IPS-18c (cell line): ENCODE data around the gene DYNC2LI1.

Source experiments
- H3K4me3 ChIP-seq: 2 replicates; pipeline ENCODE4 v1.7.0; 2013; ENCODE audit warnings: low read depth, mild to moderate bottlenecking, low read length, moderate library complexity; ENCODE audit not compliant: insufficient read depth
- H3K9me3 ChIP-seq: one replicate; pipeline ENCODE4 v1.6.1; 2013; ENCODE audit warnings: mild to moderate bottlenecking, low read length, moderate library complexity; ENCODE audit not compliant: control insufficient read depth, insufficient read depth

The DYNC2LI1 gene

DNA sequence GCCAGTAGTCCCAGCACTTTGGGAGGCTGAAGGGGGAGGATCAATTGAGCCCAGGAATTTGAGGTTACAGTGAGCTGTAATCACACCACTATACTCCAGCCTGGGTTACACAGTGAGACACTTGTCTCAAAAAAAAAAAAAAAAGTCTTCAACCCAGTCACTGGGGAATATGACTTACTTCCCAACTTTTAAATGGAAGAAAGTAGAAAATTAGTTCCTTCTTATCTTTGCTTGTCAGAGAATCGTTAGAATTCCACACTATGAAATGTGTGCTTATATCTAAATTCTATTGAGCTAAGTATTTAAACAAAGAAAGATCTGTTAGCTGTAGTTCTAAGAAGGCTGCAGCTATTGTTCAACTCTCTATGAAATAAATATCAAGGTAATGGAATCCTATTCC, 22.4 kb downstream of the DYNC2LI1 start:
- H3K9me3 ChIP-seq, result no peaks in the 10 kb centered on the region
- no peak overlapping the region for H3K4me3 ChIP-seq

DNA sequence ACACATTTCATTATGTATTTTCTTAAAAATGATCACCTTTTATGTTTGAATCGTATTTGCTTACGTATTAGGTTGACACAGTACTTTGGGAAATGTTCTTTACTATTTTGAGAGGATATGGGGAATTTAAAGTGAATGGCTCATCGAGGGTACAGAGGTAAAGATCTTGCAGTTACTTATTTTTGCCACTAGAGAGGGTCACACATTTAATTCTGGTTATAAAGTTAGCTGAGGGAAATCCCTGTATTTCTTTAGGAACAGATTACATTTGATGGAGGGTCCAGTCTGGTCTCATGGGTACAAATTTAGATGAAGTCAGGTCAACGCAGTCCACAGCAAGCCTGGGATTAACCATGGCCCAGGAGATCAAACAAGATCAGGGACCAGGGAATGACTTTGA, 24.5 kb downstream of the DYNC2LI1 start:
- Histone ChIP-seq H3K9me3 (no peaks in the 10 kb centered on the region), H3K4me3 (no peak overlapping the region)

DNA sequence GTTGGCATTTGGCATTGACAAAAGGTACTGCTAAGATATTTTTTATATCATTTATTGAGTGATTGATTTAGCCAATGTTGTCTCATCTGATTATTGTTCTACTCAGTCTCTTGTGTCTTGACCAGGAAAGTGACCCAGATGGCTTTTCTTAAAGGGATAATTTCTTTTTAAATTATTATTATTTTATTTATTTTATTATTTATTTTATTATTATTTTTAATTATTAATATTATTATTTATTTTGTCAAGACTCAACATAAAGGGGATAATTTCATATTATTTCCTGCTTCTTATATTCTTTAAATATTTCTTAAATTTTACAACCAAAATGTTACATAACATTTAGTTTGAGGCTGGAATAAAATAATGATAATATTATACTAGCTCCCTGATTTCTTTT, 27.1 kb downstream of the DYNC2LI1 start:
- Histone ChIP-seq H3K9me3 (no peaks in the 10 kb centered on the region), H3K4me3 (no peak overlapping the region)

DNA sequence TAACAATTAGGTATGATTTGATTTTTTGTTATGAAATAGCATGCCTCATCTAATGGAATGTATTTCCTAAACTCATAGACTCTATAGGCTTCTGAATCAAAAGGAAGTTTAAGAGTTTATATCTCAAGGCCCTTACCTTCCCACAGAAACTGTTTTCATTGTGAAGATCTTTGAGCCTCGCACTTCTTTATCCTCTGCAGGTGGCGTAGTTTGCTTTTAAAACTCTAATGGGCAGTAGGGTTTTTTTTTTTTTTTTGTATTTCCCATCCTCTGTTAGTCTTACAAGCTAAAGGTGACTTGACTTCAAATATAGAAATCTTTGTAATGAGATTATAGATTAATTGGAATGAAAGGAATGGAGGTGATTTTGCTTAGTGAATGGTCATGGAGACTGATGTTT, 28.3 kb downstream of the DYNC2LI1 start:
- H3K4me3 ChIP-seq, result no peak overlapping the region
- H3K9me3 ChIP-seq, result no peaks in the 10 kb centered on the region

DNA sequence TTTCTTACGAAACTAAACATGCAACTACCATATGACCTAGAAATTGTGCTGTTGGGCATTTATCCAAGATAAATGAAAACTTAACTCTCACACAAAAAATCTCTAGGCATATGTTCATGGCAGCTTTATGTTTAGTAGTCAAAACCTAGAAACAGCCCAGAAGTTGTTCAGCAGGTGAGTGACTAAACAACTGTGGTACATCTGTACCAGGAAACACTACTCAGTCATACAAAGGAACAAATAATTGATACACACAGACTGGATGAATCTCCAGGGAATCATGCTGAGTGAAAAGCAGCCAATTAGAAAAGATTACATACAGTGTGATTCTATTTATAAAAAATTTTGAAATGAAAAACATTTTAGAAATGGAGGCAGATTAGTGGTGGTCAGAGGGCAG, 29.3 kb downstream of the DYNC2LI1 start:
- Histone ChIP-seq H3K9me3 (no peaks in the 10 kb centered on the region), H3K4me3 (no peak overlapping the region)

DNA sequence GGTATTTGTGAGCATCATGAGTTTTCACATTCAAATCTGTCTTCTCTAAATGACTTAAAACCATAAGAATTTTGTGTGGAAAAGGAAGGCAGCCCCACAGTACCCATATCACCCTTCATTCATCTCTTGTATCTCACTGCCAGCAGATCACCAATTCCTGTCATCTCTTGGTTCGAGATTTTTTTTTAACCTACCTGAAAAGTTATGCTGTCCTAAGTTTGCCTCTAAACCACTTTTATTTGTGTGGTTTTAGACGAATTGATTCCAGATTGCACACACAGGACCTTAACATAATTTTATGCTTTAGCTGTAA, 32.8 kb downstream of the DYNC2LI1 start:
- no peaks in the 10 kb centered on the region for H3K9me3 ChIP-seq
- no peak overlapping the region for H3K4me3 ChIP-seq

DNA sequence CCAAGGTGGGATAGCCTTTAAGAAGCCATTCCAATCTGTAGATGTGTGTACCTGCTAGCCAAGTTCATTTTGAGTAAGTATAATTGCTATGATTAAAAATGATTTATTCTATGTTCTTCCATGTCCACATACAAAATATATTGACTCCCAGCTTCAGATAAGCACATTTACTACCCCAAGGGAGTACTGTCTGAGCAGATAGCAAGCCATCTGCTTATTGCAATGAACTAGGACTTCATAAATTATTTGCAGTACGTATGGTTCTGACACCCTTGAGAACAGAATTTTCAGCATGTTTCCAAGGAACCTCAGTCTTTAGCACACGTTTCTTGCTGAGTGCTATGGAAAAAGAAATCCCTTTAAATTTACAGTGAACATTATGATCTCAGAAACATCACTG, 36.6 kb downstream of the DYNC2LI1 start:
- H3K9me3 ChIP-seq, result no peaks in the 10 kb centered on the region
- no peak overlapping the region for H3K4me3 ChIP-seq

DNA sequence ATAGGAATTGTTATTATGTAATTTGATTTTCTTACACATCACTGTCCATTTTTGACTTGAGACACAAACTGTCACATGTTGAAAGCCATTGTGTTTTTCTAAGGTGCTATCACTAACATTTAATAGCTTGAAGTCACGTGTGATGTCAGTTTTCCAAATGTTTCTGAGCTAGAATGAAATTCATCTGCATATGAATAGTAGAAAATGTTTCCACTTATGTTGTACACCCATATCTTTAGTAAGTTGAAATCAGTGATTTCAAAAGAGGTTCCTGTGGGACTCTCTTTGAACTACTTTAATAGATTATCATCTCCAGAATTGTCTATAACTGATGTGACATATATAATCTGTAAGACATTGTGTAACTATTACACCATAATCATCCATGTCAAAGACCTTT, 37.0 kb downstream of the DYNC2LI1 start:
- Histone ChIP-seq H3K9me3 (no peaks in the 10 kb centered on the region), H3K4me3 (no peak overlapping the region)

DNA sequence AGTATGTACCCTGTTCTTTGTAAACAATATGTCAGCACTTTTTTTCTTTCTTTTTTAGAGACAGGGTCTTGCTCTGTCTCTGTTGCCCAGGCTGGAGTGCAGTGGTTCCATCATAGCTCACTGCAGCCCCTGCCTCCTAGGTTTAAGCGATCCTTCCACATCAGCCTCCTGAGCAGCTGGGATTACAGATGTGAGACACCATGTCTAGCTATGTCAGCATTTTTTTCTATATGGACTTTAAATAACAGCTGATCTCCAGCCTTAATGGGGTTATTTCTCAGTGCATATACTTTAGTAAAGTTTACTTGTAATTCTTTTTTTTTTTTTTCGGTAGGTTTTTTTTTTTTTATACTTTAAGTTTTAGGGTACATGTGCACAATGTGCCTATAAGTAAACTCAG, 38.2 kb downstream of the DYNC2LI1 start:
- Histone ChIP-seq H3K4me3 (no peak overlapping the region), H3K9me3 (no peaks in the 10 kb centered on the region)

DNA sequence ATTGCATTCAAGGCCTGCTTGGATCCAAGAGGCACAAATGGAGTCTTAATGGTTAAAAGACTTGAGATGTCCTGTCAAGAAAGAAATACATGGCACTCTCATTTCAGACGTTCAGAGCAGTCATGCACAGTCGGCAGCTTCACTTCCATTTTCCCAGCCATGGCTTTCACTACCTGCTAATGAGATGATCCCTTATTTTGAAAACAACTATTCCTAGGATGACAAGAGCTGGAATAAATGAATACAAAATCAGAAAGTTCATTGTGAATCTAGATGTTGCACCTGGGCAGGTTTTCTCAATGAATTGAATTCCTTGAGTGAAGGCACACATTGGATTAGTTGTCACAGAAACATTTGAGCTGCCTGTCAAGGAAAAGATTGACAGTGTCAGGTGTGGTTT, 39.1 kb downstream of the DYNC2LI1 start:
- no peaks in the 10 kb centered on the region for H3K9me3 ChIP-seq
- H3K4me3 ChIP-seq, result no peak overlapping the region

DNA sequence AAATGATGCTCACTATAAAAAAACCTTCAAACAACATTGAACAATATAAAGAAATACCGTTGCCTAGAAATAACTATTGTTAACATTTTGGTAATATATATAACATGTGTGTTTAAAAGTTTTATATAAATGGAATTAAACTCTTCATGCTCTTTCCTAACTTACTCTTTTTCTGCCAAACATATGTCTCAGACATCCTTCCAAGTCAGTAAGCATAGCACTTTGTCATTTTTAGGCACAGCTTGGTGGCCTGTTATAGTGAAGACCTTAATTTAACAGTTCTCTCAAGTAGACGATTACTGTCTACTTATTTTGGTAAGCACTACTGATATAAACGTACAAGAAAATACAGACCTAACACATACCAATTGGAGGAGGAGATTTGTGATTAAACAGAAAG, 40.9 kb downstream of the DYNC2LI1 start:
- Histone ChIP-seq H3K4me3 (no peak overlapping the region), H3K9me3 (no peaks in the 10 kb centered on the region)

DNA sequence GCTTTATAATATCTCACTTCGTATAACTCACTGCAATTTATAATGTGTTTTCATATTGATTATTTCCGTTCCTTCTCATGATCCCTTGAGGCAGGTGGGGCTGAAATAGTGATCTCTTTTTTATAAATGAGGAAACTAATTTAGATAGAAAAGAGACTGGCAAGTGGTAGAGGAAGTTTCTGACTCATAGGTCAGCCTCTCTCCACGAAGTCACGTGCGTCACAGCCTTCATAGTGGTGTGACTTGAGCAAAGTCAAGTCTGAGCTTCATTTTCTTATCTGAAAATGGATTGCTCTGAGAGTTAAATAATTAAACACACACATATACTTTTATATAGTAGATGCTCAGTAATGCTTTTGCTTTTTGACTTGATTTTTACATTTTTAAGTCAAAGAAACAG, 44.9 kb downstream of the DYNC2LI1 start:
- Histone ChIP-seq H3K9me3 (no peaks in the 10 kb centered on the region), H3K4me3 (no peak overlapping the region)

DNA sequence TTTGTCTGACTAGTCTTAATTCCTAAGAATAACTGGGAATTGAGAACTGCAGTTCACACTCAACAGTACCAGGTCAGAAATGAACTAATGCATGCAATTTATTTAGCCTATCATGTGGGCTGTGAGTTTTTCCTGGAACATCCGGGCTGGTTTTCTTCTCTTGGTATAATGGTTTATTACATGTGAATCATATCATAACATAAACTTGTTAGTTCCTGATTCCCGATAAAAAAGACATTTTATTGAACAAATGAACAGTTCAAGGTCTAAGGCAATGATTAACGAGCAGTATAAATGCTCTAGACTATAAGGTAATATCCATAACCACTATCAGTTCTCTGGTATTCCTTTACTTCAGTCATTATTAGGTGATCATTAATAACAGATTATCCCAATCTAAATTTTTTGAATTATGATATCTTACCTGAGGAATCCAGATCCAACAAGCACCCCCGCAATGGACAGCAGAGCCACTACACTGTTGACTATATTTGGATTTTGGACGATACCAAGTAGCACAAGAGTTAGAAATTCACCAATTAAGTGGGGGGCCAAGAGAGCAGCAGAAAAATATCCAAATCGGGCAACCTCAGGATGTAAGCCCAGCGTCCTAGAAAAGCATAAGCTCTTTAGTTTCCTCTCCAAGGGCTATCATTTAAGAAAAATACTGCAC, 45.8 kb downstream of the DYNC2LI1 start:
- Histone ChIP-seq H3K4me3 (no peak overlapping the region), H3K9me3 (no peaks in the 10 kb centered on the region)

DNA sequence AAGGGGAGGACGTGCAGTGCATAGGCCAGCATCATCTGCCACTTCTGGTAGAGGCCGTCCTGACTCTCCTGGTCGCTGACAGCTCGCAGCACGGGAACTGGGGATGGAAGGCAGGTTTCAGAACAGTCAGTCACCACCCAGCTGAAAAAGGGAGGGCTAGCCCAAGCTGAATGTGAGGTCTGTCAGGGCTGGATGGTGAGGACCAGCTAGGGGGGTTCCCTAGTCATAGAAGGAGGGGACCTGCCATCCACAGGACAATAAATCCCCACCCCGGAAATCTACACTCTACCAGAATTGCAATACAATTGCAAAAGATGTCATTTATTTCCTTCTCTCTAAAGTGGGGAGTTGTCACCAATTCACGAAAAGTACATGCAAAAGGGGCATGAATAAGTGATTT, 49.0 kb downstream of the DYNC2LI1 start:
- Histone ChIP-seq H3K4me3 (no peak overlapping the region), H3K9me3 (no peaks in the 10 kb centered on the region)

DNA sequence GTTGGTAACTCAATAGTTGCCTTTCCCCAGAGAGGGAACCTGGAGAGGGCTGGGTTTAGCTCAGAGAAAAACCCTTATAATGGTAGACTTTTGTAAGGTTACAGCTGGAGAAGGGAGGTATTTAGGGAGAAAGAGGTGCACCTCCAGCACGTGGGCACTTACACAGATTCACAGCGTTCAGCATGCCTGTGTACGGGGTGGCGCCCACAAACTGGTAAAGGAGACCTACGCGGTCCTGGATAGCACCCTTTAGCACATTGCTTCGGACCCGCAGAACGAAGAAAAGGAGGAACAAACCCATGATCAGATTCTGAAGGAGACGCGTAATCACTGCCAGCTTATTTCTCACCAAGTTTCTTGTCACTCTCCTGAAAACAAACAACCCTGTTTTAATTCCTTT, 49.9 kb downstream of the DYNC2LI1 start:
- Histone ChIP-seq H3K9me3 (no peaks in the 10 kb centered on the region), H3K4me3 (no peak overlapping the region)

DNA sequence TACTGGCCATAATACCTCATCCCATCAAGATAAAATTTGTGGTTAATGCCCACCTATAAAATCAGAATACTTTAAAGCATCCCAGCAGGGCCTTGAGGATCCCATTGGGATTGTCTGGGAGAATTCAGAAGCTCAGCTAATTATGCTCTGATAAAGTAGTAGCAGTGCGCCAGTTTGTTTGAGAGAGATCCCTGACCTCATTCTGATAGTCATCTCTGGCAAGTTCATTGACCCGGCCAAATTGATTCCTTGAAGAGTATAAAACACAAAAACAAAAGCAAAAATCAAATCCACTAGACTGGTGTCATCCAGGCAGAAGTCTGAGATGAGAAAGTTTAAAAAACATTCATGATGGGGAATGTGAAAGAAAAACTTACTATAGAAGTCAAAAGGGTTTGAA, 50.7 kb downstream of the DYNC2LI1 start:
- H3K9me3 ChIP-seq, result no peaks in the 10 kb centered on the region
- H3K4me3 ChIP-seq, result no peak overlapping the region

DNA sequence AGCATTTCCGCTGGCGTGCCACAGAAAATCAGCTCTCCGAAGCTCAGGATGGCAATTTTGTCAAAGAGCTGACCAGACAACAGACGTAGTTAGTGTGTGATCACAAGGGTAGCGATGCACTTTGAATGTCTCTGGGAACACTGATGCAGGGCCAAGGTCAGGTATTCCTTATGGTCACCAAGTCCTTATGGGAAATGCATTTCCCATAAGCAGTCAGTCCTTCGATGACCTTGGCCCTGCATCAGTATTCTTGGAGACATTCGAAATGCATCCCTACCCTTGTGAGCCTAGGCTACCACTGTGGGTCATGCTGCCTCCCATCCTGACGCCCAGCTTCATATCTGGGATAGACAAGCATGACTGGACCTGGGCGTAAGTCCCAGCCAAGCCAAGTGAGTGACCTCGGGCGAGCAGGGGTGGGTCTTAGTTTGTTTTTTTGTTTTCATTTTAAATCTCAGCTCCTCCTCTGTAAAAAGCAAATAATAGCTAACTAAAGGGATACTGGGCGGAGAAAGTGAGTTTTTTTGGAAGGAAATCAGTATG, 51.2 kb downstream of the DYNC2LI1 start:
- Histone ChIP-seq H3K9me3 (no peaks in the 10 kb centered on the region), H3K4me3 (no peak overlapping the region)

DNA sequence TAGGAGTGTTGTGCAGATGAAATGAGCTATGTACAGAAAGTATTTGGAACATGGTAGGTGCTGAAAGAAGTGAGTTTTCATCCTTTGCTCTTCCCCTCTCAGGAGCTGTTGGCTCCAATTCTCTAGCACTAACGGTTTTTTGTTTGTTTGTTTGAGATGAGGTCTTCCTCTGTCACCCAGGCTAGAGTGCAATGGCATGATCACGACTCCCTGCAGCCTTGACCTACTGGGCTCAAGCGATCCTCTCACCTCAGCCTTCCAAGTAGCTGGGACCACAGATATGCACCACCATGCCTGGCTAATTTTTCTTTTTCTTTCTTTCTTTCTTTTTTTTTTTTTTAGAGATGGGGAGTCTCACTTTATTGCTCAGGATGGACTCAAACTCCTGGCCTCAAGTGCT, 52.0 kb downstream of the DYNC2LI1 start:
- no peak overlapping the region for H3K4me3 ChIP-seq
- no peaks in the 10 kb centered on the region for H3K9me3 ChIP-seq
